ENCODE measurements around the gene ECHS1.

- no peak for TF ChIP-seq POLR2A (IDR thresholded peaks at IDR 0.05)
- TF ChIP-seq, protein P1, sequence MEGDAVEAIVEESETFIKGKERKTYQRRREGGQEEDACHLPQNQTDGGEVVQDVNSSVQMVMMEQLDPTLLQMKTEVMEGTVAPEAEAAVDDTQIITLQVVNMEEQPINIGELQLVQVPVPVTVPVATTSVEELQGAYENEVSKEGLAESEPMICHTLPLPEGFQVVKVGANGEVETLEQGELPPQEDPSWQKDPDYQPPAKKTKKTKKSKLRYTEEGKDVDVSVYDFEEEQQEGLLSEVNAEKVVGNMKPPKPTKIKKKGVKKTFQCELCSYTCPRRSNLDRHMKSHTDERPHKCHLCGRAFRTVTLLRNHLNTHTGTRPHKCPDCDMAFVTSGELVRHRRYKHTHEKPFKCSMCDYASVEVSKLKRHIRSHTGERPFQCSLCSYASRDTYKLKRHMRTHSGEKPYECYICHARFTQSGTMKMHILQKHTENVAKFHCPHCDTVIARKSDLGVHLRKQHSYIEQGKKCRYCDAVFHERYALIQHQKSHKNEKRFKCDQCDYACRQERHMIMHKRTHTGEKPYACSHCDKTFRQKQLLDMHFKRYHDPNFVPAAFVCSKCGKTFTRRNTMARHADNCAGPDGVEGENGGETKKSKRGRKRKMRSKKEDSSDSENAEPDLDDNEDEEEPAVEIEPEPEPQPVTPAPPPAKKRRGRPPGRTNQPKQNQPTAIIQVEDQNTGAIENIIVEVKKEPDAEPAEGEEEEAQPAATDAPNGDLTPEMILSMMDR (IDR thresholded peaks at IDR 0.05 in 8 of 11, conservative IDR thresholded peaks at IDR 0.05 in 3 of 11) = no peak
Measured at GRCh38 chr10:133383551-133383950, 10.4 kb upstream of the ECHS1 start.

Measured in spleen (tissue), 7 donors.